HepG2 (cell line): ENCODE results near the gene SH3PXD2A. TPM values are rescaled to one million over a fixed set of nuclear protein-coding genes. Genes with fewer than 3 reads are reported as not detected.

ENCODE experiments used
- ATF7-NPFF ChIP-seq: sonication (generic); formaldehyde crosslinking; IDR thresholded peaks from 2 replicates; pipeline ENCODE4 v1.8.1; 2023; ENCODE audit warnings: mild to moderate bottlenecking, low read depth, missing genetic modification reagents, moderate library complexity
- BRD4 ChIP-seq: sonication (generic); formaldehyde crosslinking; IDR thresholded peaks from 2 replicates; pipeline ENCODE4 v1.4.0; 2020; ENCODE audit warnings: missing genetic modification reagents
- CBX1 ChIP-seq: IDR thresholded peaks from one replicate; pipeline ENCODE4 v1.6.1; 2016; ENCODE audit warnings: antibody characterized with exemption, low read depth
- ELF3 ChIP-seq: IDR thresholded peaks from 2 replicates; pipeline ENCODE4 v1.6.1; 2016; ENCODE audit warnings: missing genetic modification reagents, missing compliant biosample characterization
- GATAD2A ChIP-seq: IDR thresholded peaks from 2 replicates; pipeline ENCODE4 v1.6.1; 2016
- HIVEP1 ChIP-seq: sonication (generic); formaldehyde crosslinking; IDR thresholded peaks from 2 replicates; pipeline ENCODE4 v1.4.0; 2020; ENCODE audit warnings: mild to moderate bottlenecking, missing genetic modification reagents
- HNRNPLL ChIP-seq: fragments of 200-400 bp; formaldehyde crosslinking; IDR thresholded peaks from 2 replicates; pipeline ENCODE4 v1.6.1; 2017; ENCODE audit warnings: mild to moderate bottlenecking, low read depth, low read length; ENCODE audit not compliant: poor library complexity, severe bottlenecking
- HOXA3 ChIP-seq: sonication (generic); formaldehyde crosslinking; IDR thresholded peaks from 2 replicates; pipeline ENCODE4 v1.5.0; 2020; ENCODE audit warnings: missing genetic modification reagents
- KLF13 ChIP-seq: sonication (generic); formaldehyde crosslinking; IDR thresholded peaks from 2 replicates; pipeline ENCODE4 v1.4.0; 2020; ENCODE audit warnings: mild to moderate bottlenecking, missing genetic modification reagents
- NFE2L2 ChIP-seq: fragments of 150-350 bp; IDR thresholded peaks from 2 replicates; pipeline ENCODE4 v1.6.1; 2014; ENCODE audit warnings: low read length
- PHF8 ChIP-seq: sonication (generic); formaldehyde crosslinking; IDR thresholded peaks from 2 replicates; pipeline ENCODE4 v1.5.0; 2020; ENCODE audit warnings: missing genetic modification reagents
- RARG ChIP-seq: sonication (generic); formaldehyde crosslinking; IDR thresholded peaks from 2 replicates; pipeline ENCODE4 v1.4.0; 2020; ENCODE audit warnings: low read depth, mild to moderate bottlenecking, missing genetic modification reagents
- RBAK ChIP-seq: sonication (generic); formaldehyde crosslinking; IDR thresholded peaks from 2 replicates; pipeline ENCODE4 v1.5.1; 2020; ENCODE audit warnings: mild to moderate bottlenecking, missing genetic modification reagents
- STAG1 ChIP-seq: sonication (generic); formaldehyde crosslinking; IDR thresholded peaks from 2 replicates; pipeline ENCODE4 v1.4.0; 2020; ENCODE audit warnings: missing genetic modification reagents
- TAF1 ChIP-seq: sonication (generic); formaldehyde crosslinking; IDR thresholded peaks from 2 replicates; pipeline ENCODE4 v1.4.0; 2020; ENCODE audit warnings: missing genetic modification reagents
- YEATS4 ChIP-seq: sonication (generic); formaldehyde crosslinking; IDR thresholded peaks from 2 replicates; pipeline ENCODE4 v1.4.0; 2020; ENCODE audit warnings: missing genetic modification reagents, borderline replicate concordance
- ZFP36 ChIP-seq: fragments of 150-350 bp; IDR thresholded peaks from 2 replicates; pipeline ENCODE4 v1.6.1; 2018; ENCODE audit warnings: borderline replicate concordance, low read length, low read depth; ENCODE audit not compliant: partially characterized antibody
- ZNF367 ChIP-seq: sonication (generic); formaldehyde crosslinking; IDR thresholded peaks from 2 replicates; pipeline ENCODE4 v1.4.0; 2020; ENCODE audit warnings: missing genetic modification reagents, borderline replicate concordance
- ZNF382 ChIP-seq: sonication (generic); formaldehyde crosslinking; IDR thresholded peaks from 2 replicates; pipeline ENCODE4 v1.5.0; 2020; ENCODE audit warnings: missing genetic modification reagents, mild to moderate bottlenecking, borderline replicate concordance
- ZNF672 ChIP-seq: sonication (generic); formaldehyde crosslinking; IDR thresholded peaks from 2 replicates; pipeline ENCODE4 v1.8.1; 2022; ENCODE audit warnings: missing genetic modification reagents
- polyA plus RNA-seq, 8 experiments: library from polyadenylated mRNA; depleted of rRNA in 3 of 8; stranded (reverse) in 7 of 8; unstranded in 1 of 8; fragments of >200 nt; fragmentation: Illumina TruSeq in 4 of 8; extraction: Trizol in 4 of 8; gene quantifications; 2 replicates each; pipeline versions ENCODE4 v1.2.1 to v1.2.3, GENCODE V29; 2011 to 2016; ENCODE audit warnings: low read depth in 4 of 8, missing spikeins in 1 of 8, mixed read lengths in 1 of 8; ENCODE audit not compliant: insufficient read depth in 1 of 8
- total RNA-seq, 5 experiments: library from RNA; depleted of rRNA; stranded (reverse); fragments of >200 nt; fragmentation: Illumina TruSeq; extraction: Trizol; gene quantifications; 2 replicates each; pipeline ENCODE4 v1.2.3, GENCODE V29; 2016; ENCODE audit warnings: low read depth in 1 of 5
- TF ChIP-seq, protein P1 (sequence below): sonication (generic); formaldehyde crosslinking; IDR thresholded peaks from 2 replicates; pipeline ENCODE4 v1.4.0; 2020; ENCODE audit warnings: mild to moderate bottlenecking, missing genetic modification reagents, borderline replicate concordance
- TF ChIP-seq, protein P2 (sequence below): sonication (generic); formaldehyde crosslinking; IDR thresholded peaks from 2 replicates; pipeline ENCODE4 v1.4.0; 2020; ENCODE audit warnings: missing genetic modification reagents
- TF ChIP-seq, protein P3 (sequence below): sonication (generic); formaldehyde crosslinking; IDR thresholded peaks from 2 replicates; pipeline ENCODE4 v1.4.0; 2020; ENCODE audit warnings: missing genetic modification reagents, borderline replicate concordance
- TF ChIP-seq, protein P4 (sequence below): sonication (generic); formaldehyde crosslinking; IDR thresholded peaks from 2 replicates; pipeline ENCODE4 v1.8.0; 2022; ENCODE audit warnings: low read depth, missing genetic modification reagents

Gene SH3PXD2A
- total and polyA plus RNA-seq, 2 of the 13 experiments (the other 11 are each of a cell fraction or from before 2014, with no cell fraction given), result 11.1 to 11.3 TPM

DNA sequence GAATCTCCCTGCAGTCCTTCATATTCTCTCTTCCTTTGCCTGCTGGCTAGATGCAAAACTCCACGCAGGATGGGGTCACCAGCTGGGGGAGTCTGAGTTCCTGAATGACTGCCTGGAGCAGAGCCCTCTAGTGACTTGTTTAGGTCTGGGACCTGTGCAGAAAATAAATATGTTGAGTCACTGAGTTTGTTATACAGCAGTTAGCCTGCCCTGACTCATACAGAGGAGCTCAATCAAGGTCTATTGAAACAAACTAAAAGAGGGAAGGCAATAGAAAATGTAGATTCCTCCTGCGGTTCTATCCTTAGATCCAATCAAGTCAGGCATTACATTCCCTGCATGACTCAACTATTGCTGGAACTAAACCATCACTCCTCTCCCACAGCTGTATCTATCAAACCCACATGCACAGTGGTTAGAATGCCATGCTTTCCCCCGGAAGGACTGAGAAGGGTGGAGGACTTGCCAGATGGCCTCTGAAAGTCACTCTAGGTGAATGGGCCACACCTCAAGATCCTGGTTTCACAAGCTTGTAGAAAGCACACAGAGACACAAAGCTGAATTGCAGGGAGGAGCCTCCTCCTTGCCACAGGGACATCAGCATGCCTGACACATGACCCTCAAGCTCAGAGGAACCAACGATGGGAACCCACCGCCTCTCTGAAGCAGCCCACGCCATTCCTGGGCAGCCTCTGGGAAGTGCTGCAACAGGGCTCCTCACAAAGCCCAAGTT lies 73.9 kb downstream of the SH3PXD2A start (continued):
- TF ChIP-seq, protein P1, sequence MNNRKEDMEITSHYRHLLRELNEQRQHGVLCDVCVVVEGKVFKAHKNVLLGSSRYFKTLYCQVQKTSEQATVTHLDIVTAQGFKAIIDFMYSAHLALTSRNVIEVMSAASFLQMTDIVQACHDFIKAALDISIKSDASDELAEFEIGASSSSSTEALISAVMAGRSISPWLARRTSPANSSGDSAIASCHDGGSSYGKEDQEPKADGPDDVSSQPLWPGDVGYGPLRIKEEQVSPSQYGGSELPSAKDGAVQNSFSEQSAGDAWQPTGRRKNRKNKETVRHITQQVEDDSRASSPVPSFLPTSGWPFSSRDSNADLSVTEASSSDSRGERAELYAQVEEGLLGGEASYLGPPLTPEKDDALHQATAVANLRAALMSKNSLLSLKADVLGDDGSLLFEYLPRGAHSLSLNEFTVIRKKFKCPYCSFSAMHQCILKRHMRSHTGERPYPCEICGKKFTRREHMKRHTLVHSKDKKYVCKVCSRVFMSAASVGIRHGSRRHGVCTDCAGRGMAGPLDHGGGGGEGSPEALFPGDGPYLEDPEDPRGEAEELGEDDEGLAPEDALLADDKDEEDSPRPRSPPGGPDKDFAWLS (CRISPR knock-in tag), result no peak
- TF ChIP-seq CBX1, result no peak
- TF ChIP-seq YEATS4 (CRISPR knock-in tag), result no peak
- no peak for TF ChIP-seq ZNF382 (CRISPR knock-in tag)
- TF ChIP-seq NFE2L2, result peak; percentile 64; the same call in 1 of the 2 replicates
- no peak for TF ChIP-seq TAF1 (CRISPR knock-in tag)
- TF ChIP-seq, protein P2, sequence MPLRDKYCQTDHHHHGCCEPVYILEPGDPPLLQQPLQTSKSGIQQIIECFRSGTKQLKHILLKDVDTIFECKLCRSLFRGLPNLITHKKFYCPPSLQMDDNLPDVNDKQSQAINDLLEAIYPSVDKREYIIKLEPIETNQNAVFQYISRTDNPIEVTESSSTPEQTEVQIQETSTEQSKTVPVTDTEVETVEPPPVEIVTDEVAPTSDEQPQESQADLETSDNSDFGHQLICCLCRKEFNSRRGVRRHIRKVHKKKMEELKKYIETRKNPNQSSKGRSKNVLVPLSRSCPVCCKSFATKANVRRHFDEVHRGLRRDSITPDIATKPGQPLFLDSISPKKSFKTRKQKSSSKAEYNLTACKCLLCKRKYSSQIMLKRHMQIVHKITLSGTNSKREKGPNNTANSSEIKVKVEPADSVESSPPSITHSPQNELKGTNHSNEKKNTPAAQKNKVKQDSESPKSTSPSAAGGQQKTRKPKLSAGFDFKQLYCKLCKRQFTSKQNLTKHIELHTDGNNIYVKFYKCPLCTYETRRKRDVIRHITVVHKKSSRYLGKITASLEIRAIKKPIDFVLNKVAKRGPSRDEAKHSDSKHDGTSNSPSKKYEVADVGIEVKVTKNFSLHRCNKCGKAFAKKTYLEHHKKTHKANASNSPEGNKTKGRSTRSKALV (CRISPR knock-in tag), result no peak
- TF ChIP-seq STAG1 (CRISPR knock-in tag), result peak; percentile 67
- TF ChIP-seq ATF7-NPFF, result no peak
- TF ChIP-seq ZNF367, result no peak
- TF ChIP-seq, protein P3, sequence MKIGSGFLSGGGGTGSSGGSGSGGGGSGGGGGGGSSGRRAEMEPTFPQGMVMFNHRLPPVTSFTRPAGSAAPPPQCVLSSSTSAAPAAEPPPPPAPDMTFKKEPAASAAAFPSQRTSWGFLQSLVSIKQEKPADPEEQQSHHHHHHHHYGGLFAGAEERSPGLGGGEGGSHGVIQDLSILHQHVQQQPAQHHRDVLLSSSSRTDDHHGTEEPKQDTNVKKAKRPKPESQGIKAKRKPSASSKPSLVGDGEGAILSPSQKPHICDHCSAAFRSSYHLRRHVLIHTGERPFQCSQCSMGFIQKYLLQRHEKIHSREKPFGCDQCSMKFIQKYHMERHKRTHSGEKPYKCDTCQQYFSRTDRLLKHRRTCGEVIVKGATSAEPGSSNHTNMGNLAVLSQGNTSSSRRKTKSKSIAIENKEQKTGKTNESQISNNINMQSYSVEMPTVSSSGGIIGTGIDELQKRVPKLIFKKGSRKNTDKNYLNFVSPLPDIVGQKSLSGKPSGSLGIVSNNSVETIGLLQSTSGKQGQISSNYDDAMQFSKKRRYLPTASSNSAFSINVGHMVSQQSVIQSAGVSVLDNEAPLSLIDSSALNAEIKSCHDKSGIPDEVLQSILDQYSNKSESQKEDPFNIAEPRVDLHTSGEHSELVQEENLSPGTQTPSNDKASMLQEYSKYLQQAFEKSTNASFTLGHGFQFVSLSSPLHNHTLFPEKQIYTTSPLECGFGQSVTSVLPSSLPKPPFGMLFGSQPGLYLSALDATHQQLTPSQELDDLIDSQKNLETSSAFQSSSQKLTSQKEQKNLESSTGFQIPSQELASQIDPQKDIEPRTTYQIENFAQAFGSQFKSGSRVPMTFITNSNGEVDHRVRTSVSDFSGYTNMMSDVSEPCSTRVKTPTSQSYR (CRISPR knock-in tag), result no peak
- TF ChIP-seq HNRNPLL, result no peak
- TF ChIP-seq RBAK (CRISPR knock-in tag), result peak; percentile 99
- no peak for TF ChIP-seq RARG (CRISPR knock-in tag)
- TF ChIP-seq ELF3 (CRISPR knock-in tag), result no peak
- TF ChIP-seq HIVEP1, result peak; percentile 36; the same call in 1 of the 2 replicates
- no peak for TF ChIP-seq KLF13
- TF ChIP-seq, protein P4, sequence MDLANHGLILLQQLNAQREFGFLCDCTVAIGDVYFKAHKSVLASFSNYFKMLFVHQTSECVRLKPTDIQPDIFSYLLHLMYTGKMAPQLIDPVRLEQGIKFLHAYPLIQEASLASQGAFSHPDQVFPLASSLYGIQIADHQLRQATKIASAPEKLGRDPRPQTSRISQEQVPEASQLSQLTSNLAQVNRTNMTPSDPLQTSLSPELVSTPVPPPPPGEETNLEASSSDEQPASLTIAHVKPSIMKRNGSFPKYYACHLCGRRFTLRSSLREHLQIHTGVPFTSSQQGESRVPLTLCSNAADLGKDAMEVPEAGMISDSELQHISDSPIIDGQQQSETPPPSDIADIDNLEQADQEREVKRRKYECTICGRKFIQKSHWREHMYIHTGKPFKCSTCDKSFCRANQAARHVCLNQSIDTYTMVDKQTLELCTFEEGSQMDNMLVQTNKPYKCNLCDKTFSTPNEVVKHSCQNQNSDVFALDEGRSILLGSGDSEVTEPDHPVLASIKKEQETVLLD (CRISPR knock-in tag), result no peak
- no peak for TF ChIP-seq ZFP36
- TF ChIP-seq BRD4 (CRISPR knock-in tag), result no peak
- TF ChIP-seq GATAD2A (CRISPR knock-in tag), result peak; percentile 40; the same call in 1 of the 2 replicates
- TF ChIP-seq ZNF672, result no peak
- TF ChIP-seq HOXA3 (CRISPR knock-in tag), result no peak
- no peak for TF ChIP-seq PHF8 (CRISPR knock-in tag)
